BLaER1 (cell line): ENCODE data around the gene CACUL1.

Source experiments
- H3K27ac ChIP-seq: shearing (Covaris generic); formaldehyde crosslinking; 2 replicates; pipeline ENCODE4 v1.8.1; 2022
- H3K27me3 ChIP-seq: shearing (Covaris generic); formaldehyde crosslinking; 2 replicates; pipeline ENCODE4 v1.8.1; 2022
- H3K36me3 ChIP-seq: shearing (Covaris generic); formaldehyde crosslinking; 2 replicates; pipeline ENCODE4 v1.8.1; 2022
- H3K4me1 ChIP-seq: shearing (Covaris generic); formaldehyde crosslinking; 2 replicates; pipeline ENCODE4 v1.8.1; 2022
- H3K4me2 ChIP-seq: shearing (Covaris generic); formaldehyde crosslinking; 2 replicates; pipeline ENCODE4 v1.8.1; 2022
- H3K4me3 ChIP-seq: shearing (Covaris generic); formaldehyde crosslinking; 2 replicates; pipeline ENCODE4 v1.8.1; 2022
- H3K9ac ChIP-seq: shearing (Covaris generic); formaldehyde crosslinking; 2 replicates; pipeline ENCODE4 v1.8.1; 2022
- H3K9me3 ChIP-seq: shearing (Covaris generic); formaldehyde crosslinking; 2 replicates; pipeline ENCODE4 v1.8.1; 2022
- H4K20me1 ChIP-seq: shearing (Covaris generic); formaldehyde crosslinking; 2 replicates; pipeline ENCODE4 v1.8.1; 2022
- Cebpa-rat ChIP-seq: shearing (Covaris generic); IDR thresholded peaks from 2 replicates; pipeline ENCODE4 v1.8.1; 2022

The CACUL1 gene

GRCh38 chr10:118769898-118770600, 15.3 kb upstream of the CACUL1 start:
- no peaks in the 10 kb centered on the region for H4K20me1 ChIP-seq
- no peak for TF ChIP-seq Cebpa-rat
- no peaks in the 10 kb centered on the region for H3K27me3 ChIP-seq
- H3K9me3 ChIP-seq: peaks cover 32% of the 10 kb centered on the region
- no peak overlapping the region for H3K4me2 ChIP-seq
- H3K36me3 ChIP-seq: no peaks in the 10 kb centered on the region
- no peak overlapping the region for H3K9ac ChIP-seq
- no peaks in the 10 kb centered on the region for H3K4me1 ChIP-seq
- H3K4me3 ChIP-seq: no peak overlapping the region
- no peak overlapping the region for H3K27ac ChIP-seq

GRCh38 chr10:118768041-118768919, 13.5 kb upstream of the CACUL1 start:
- H3K36me3 ChIP-seq: no peaks in the 10 kb centered on the region
- TF ChIP-seq Cebpa-rat: no peak

DNA sequence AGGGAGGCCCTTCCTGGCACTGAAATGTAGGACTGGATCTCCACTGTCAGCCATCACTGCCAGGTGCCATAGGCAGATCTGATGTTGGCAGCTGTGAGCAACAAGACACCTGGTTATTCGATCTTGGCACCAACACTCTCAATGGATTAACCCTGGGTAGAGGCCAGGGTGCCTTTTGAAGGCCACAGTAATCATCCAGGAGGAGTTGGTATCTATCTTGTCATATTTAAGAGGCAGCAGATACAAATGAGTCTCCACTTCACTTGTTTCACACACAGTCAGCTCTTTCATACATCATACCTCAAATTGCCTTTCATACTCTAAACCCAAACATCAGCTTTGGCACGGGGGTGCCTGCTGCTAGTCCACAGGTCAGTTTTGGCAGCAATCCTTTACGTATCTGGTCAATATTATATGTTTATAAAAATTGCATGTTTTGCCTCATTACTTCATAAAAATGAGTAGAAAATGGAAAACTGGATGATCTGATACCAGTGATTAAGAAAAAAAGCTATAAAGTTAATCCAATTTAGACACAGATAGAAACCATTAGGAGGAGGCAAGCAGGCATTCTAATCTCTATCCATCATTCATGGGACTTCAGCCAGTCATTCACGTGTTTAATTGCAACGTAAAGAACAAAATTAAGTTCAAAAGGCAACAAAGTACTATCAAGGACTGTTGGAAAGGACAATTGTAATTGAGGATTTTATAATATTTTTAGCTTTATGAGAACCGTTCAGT, 12.7 kb upstream of the CACUL1 start:
- no peaks in the 10 kb centered on the region for H3K36me3 ChIP-seq
- no peaks in the 10 kb centered on the region for H4K20me1 ChIP-seq
- H3K4me2 ChIP-seq: no peak overlapping the region
- H3K9ac ChIP-seq: no peak overlapping the region
- no peak for TF ChIP-seq Cebpa-rat
- no peak overlapping the region for H3K27ac ChIP-seq
- no peak overlapping the region for H3K4me3 ChIP-seq
- H3K9me3 ChIP-seq: peaks cover 25% of the 10 kb centered on the region
- H3K4me1 ChIP-seq: no peaks in the 10 kb centered on the region
- no peaks in the 10 kb centered on the region for H3K27me3 ChIP-seq

More at GRCh38 chr10:118768041-118768919, 13.5 kb upstream of the CACUL1 start:
- H3K9ac ChIP-seq: no peak overlapping the region
- peaks cover 25% of the 10 kb centered on the region for H3K9me3 ChIP-seq
- H3K4me3 ChIP-seq: no peak overlapping the region
- no peak overlapping the region for H3K4me2 ChIP-seq
- no peaks in the 10 kb centered on the region for H3K4me1 ChIP-seq
- H3K27me3 ChIP-seq: no peaks in the 10 kb centered on the region
- no peak overlapping the region for H3K27ac ChIP-seq
- no peaks in the 10 kb centered on the region for H4K20me1 ChIP-seq

DNA sequence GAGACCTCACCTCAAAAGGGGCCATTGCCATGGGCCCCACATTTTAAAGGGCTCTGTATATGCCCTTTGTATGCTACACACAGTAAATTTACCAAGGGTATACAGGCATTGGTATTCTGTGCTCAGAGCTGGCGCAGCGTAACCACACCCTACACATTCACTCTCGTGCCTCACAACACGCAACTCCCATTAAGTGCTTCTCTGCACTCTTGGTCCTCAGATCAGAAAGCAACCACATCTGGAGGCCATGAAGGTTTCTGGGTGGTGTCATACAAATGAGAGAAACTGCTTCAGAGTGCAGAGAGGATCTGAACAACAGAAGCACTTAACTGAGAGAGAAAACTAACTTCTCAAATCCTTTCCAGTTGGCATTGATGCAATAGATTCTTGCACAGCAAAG, 9.4 kb upstream of the CACUL1 start:
- no peaks in the 10 kb centered on the region for H3K4me1 ChIP-seq
- no peaks in the 10 kb centered on the region for H3K27me3 ChIP-seq
- H3K4me3 ChIP-seq: no peak overlapping the region
- no peaks in the 10 kb centered on the region for H4K20me1 ChIP-seq
- no peak overlapping the region for H3K9ac ChIP-seq
- H3K9me3 ChIP-seq: peaks cover 8% of the 10 kb centered on the region
- no peak overlapping the region for H3K4me2 ChIP-seq
- no peaks in the 10 kb centered on the region for H3K36me3 ChIP-seq
- no peak overlapping the region for H3K27ac ChIP-seq
- TF ChIP-seq Cebpa-rat: no peak

DNA sequence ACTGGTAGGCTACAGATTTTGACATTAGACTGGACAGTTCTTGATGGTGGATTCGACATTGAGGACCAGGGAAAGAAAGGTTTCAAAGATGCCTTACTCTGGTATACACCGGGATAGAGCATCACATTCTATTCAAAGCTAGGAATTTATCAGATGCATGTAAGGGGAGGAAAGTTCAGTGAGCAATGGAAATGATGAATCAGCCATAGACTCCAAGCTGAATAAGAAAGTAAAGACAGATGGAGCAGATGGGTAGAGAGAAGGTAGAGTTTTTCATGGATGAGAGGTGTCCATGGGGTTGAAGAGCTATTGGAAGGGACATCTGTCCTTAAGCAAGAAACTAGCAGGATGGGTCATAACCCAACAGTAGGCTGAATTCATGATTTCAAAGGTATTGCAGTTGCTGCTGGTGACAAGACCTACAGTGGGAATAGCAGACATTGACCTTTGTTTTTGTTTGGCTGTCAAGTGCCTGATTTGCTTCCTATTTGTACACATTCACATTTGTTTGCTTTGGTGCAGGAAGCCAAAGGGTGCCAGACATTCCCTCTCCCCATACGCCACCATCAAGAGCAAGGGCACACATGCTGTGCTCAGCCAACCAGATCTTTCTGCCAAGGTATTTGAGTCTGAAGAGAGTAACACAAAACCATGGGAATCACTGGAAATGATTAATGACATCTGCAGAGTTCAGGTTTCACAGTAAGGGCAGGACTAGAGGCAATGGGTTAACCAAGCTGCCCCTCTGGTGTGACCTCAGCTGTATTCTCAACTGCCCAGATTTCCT, 8.6 kb upstream of the CACUL1 start:
- no peak overlapping the region for H3K4me3 ChIP-seq
- no peaks in the 10 kb centered on the region for H3K27me3 ChIP-seq
- H3K4me2 ChIP-seq: no peak overlapping the region
- H3K4me1 ChIP-seq: no peaks in the 10 kb centered on the region
- no peaks in the 10 kb centered on the region for H4K20me1 ChIP-seq
- H3K36me3 ChIP-seq: no peaks in the 10 kb centered on the region
- H3K9ac ChIP-seq: no peak overlapping the region
- peaks cover 8% of the 10 kb centered on the region for H3K9me3 ChIP-seq
- H3K27ac ChIP-seq: no peak overlapping the region
- TF ChIP-seq Cebpa-rat: no peak

DNA sequence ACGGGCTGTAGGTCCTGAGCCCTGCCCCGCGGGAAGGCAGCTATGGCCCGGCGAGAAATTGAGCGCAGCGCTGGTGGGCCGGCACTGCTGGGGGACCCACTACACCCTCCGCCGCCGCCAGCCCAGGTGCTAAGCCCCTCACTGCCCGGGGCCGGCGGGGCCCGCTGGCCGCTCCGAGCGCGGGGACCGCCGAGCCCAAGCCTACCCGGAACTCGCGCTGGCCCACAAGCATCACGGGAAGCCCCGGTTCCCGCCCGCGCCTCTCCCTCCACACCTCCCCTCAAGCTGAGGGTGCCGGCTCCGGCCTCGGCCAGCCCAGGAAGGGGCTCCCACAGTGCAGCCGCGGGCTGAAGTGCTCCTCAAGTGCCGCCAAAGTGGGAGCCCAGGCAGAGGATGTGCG, 5.5 kb upstream of the CACUL1 start:
- Histone ChIP-seq H3K27ac (no peak overlapping the region), H3K9ac (no peak overlapping the region), H3K4me2 (no peak overlapping the region), H4K20me1 (no peaks in the 10 kb centered on the region), H3K36me3 (no peaks in the 10 kb centered on the region), H3K27me3 (no peaks in the 10 kb centered on the region), H3K4me3 (no peak overlapping the region), H3K4me1 (peaks cover 13% of the 10 kb centered on the region), H3K9me3 (peaks cover 8% of the 10 kb centered on the region)
- TF ChIP-seq Cebpa-rat: no peak

GRCh38 chr10:118758449-118758848, 3.7 kb upstream of the CACUL1 start:
- H3K4me3 ChIP-seq: no peak overlapping the region
- H3K9ac ChIP-seq: no peak overlapping the region
- TF ChIP-seq Cebpa-rat: no peak

GRCh38 chr10:118754229-118754555, 578 bp downstream of the CACUL1 start:
- no peak for TF ChIP-seq Cebpa-rat
- Histone ChIP-seq H3K4me1 (peaks cover 36% of the 10 kb centered on the region), H3K9me3 (peaks cover 6% of the 10 kb centered on the region), H3K36me3 (peaks cover 17% of the 10 kb centered on the region), H3K9ac (peak overlapping the region; percentile 87), H3K27me3 (no peaks in the 10 kb centered on the region), H3K4me3 (peak overlapping the region; percentile 88), H4K20me1 (peaks cover 54% of the 10 kb centered on the region), H3K27ac (peak overlapping the region; percentile 90), H3K4me2 (peak overlapping the region; percentile 95)

More at GRCh38 chr10:118758449-118758848, 3.7 kb upstream of the CACUL1 start:
- no peak overlapping the region for H3K4me2 ChIP-seq
- peaks cover 8% of the 10 kb centered on the region for H3K9me3 ChIP-seq
- H3K4me1 ChIP-seq: peaks cover 14% of the 10 kb centered on the region
- H3K36me3 ChIP-seq: no peaks in the 10 kb centered on the region
- no peak overlapping the region for H3K27ac ChIP-seq
- no peaks in the 10 kb centered on the region for H3K27me3 ChIP-seq
- H4K20me1 ChIP-seq: peaks cover 12% of the 10 kb centered on the region
